Measurements from ENCODE around the gene RMC1.
"Not testable (repeated sequence)": the region's sequence is repeated elsewhere in the genome, so short reads cannot be mapped to it uniquely, and the experiment has no call there.

Gene RMC1

DNA sequence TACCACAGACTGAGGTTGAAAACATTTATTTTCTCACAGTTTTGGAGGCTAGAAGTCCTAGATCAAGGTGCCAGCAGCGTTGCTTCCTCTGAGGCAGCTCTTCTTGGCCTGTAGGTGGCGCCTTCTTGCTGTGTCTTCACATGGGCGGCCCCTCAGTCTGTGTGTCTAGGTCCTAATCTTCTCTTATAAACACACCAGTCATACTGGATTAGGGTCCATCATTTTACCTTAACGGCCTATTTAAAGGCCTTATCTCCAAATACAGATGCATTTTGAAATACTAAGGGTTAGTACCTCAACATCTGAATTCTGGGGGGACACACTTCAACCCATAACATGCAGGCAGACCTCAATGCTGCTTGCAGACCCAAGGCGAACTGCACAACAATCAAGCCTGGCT lies 4.4 kb upstream of the RMC1 start:
- DNase-seq: peak; percentile 53

DNA sequence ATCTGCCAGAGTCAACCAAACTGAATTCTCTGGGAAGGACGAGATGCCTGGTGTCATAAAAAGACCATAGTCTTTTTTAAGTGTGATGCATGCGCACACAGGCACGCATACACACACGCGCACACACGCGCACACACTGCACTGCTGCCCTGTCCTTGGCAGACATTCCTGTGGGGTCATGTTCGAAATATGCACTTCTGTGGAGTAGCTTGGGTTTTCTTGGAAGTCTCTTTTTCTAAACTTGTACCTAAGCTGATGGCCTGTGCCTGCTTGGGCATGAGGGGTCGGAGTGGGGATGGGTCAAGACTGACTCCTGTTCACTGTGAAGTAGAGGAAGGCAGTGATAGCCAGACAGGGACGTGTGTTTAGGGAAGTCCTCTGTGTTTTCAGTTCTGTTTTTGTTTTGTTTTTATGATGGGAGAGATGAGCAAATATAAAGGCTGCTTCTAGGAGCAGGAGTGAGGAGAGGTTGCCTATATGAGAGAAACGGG lies 4.0 kb upstream of the RMC1 start:
- no peak for DNase-seq

DNA sequence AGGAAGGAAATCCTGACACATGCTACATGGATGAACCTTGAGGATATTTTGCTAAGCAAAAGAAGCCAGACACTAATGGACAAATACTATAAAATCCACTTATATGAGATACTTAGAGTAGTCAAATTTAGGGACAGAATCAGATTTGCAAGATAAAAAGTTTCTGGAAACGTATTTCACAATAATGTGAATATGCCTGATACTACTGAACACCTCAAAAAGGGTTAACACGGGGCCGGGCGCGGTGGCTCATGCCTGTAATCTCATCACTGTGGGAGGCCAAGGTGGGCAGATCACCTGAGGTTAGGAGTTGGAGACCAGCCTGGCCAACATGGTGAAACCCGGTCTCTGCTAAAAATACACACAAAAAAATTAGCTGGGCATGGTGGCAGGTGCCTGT lies 1.7 kb upstream of the RMC1 start:
- DNase-seq: no peak

DNA sequence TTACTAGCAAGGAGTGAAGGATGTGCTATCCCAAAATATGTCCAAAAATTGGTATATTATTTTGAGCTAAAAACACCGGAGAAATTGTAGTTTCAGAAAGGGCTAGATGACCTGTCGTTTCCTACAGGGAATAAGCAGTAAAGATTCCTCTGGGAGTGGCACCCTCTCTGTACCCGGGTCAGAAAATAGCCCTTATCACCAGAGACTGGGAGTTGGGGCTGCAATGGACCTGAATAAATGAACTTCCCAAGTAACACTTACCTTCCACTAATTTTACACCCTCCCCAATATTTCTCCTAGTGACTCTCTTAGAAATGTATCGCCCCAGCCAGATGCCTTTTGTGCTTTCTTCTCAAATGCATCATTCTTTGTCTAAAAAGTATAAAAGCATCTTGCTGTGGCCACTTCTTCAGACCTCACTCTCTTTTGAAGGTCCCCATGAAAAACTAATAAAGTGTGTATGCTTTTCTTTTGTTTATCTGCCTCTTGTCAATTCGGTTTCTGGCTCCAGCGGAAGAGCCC lies 734 bp upstream of the RMC1 start:
- no peak for DNase-seq

DNA sequence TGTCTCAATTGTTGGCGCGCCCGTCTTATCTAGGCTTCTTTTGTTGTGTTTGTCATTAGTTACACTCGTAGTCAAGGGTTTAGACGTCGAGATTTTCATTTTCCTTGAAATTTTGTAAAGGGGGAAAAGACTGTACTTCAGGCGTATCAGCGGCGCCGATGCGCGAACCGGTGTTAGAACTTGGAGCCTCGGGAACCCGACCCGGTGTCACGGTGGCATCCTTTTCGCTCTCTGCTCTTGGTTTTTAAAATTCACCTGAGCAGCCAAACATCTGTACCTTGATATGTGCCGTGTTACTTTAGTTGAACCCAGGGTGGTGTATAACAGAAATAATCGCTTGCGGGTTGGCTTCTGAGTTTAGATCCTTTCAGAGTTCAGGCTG lies 643 bp downstream of the RMC1 start:
- no peak for DNase-seq

DNA sequence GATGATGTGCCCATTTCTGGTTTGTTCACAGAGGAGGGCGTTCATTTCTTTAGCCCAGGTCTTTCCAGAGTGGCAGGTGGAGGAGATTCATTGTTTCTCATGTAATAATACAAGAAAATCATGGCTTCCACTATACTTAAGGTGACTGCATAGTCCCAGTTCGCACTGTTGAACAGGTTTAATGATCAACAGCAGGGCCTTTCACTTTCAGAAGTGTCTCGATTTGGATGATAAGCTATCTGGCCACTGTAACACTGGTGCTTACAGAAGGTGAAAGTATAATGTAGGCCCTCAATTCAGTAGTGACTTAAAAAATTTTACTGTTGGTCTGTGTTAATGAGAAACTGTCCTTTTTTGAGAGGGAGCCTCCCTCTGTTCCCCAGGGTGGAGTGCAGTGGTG lies 1.4 kb downstream of the RMC1 start:
- no peak for DNase-seq

DNA sequence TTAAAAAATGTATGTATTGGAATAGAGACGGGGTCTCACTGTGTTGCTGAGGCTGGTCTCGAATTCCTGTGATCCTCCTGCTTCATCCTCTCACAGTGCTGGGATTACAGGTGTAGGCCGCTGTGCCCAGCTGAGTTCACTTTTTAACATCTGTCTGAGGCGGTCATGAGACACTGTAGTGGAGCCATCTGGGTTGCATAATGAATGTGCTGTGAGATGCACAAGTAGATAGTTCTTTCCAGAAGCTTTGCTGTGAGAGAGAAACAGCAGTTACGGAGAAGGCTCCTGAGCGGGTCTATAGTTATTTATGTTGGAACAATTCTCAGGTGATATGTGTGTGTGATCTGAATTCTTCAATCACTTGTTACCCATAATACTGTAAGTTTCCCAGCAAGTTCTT lies 3.1 kb downstream of the RMC1 start:
- no peak for DNase-seq

DNA sequence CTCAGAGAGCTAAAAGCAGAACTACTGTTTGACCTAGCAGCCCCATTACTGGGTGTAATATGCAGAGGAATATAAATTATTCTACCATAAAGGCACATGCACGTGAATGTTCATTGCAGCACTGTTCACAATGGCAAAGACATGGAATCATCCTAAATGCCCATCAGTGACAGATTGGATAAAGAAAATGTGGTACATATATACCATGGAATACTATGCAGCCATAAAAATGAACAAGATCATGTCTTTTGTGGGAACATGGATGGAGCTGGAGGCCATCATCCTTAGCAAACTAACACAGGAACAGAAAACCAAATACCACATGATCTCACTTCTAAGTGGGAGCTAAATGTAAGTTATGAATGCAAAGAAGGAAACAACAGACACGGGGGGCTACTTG lies 7.6 kb downstream of the RMC1 start:
- not testable (repeated sequence) for DNase-seq

DNA sequence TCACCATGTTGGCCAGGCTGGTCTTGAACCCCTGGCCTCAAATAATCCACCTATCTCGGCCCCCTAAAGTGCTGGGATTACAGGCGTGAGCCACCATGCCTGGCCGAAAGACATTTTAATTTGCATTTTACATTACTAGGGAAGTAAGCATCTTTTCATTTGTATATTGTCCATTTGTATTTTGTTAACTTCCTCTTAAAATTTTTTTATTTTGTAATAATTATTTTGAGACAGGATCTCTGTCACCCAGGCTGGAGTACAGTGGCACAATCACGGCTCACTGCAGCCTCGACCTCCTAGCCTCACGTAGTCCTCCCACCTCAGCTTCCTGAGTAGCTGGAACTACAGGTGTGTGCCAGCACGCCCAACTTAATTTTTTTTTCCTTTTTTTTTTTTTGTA lies 8.9 kb downstream of the RMC1 start:
- not testable (repeated sequence) for DNase-seq

DNA sequence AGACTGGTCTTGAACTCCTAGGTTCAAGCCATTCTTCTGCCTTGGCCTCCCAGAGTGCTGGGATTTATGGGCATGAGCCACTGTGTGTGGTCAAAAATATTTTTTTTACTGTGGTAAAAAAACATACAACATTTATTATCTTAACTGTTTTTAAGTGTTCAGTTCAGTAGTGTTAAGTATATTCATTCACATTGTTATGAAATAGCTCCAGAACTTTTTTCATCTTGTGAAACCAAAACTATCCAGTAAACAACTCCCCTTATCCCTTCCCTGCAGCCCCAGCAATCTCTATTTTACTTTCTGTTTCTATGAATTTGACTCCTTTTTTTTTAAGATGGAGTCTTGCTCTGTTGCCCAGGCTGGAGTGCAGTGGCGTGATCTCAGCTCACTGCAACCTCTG lies 9.3 kb downstream of the RMC1 start:
- no peak for DNase-seq

DNA sequence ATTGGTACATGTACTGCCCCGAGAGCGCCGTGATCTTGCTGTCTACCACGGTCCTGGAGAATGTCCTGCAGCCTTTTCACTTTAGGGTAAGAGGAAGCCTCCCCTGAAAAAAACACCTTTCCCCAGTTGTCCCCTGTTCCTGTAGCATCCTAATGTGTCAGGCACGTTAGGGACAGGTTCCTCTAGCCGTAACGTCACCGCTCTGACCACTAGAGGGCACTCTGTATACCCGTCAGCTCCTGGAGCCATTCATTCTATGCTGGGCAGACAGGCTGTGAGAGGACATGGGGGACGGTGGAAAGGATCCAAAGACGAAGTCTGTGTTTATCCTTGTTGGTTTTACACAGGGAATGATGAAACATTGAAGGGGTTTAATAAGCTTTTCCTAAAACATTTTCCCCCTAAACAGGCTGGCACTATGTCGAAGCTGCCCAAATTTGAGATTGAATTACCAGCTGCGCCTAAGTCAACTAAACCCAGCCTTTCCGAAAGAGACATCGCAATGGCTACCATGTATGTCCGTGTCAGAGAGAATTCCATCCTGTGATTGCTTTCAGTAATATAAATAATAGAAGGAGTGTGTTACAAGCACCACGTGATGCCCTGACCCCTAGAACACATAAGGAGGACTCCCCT lies 12.7 kb downstream of the RMC1 start:
- peak; percentile 59 for DNase-seq

DNA sequence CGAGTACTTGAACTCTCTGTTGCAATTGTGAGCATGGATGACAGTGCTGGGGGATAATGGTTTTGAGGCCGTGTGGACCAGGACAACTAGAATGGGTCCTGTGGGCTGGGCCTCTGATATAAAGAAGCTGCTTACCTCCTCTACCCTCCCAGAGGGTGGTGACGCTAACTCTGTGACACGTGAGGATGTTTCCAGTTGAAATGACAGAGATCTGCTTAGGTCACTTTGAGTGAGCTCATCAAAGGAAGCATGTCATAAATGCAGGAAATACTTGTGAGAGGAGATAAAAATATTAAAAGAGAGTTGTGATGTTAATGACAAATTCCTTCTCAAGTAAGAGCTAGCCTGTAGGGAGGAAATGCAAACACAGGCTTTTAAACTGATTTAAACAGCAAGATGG lies 16.4 kb downstream of the RMC1 start:
- no peak for DNase-seq

DNA sequence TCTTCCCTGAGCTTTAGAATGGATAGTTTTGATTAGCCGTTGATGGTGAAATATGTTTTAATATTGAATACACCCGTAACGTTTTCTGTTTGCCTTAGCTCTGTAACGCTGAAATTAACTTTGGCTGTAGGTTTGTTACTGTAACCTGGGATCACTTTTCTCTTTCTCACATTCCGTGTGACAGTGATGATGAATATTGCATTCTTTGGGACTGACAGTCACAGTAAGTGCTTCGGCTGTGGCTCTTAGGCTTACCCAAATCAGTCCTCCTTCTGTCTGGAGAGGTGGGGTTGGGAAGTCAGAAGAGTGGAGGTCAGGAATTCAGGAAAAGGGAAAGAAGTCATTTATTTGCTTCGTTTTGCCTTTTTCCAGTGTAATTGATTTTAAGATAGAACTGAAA lies 18.0 kb downstream of the RMC1 start:
- DNase-seq: no peak

DNA sequence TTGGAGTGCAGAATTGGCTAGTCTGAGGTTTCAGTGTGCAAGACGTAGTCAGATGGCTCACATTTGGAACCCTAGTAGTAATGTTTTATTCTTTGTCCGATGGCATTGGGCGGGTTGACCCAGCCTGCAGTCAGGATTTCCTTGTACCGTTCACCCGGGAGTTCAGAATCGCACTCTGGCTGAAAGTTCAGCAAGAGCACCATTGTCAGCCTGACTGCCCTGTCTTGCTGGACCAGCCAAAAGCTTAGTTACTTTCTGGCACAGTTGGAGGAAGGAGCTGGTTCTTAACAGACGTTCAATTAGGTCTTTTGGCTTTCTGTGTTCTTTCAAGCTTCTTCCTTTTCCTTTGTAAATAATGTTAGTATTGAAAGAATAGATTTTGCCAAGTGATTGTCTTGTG lies 18.6 kb downstream of the RMC1 start:
- no peak for DNase-seq

DNA sequence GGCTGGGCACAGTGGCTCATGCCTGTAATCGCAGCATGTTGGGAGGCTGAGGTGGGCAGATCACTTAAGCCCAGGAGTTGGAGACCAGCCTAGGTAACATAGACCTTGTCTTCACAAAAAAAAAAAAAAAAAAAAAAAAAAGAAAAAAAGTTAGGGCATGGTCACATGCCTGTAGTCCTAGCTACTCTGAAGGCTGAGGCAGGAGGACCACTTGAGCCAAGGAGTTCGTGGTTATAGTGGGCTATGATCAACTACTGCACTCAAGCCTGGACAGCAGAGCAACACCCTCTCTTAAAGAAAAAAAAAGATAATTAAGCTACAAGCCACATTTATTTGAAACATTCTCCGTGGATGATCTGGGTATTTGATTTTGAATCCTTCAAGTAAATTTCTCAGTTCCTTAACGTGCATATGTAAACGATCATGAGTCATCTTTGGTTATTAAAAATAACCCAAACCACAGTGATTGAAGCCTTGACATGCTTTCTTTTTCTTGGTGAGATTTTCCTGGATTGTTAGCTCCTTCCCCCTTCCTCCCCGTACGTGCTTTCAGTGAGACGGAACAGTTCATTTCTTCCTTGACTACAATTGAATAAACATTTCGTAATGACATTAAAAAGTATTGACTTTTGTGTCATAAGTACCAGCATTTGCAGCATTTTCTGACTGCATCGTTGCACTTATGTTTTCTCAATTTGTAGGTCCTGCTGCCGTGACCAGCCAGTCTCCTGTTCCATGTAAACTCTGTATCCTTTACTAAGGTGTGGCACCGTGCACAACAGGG lies 20.3 kb downstream of the RMC1 start:
- DNase-seq: no peak

DNA sequence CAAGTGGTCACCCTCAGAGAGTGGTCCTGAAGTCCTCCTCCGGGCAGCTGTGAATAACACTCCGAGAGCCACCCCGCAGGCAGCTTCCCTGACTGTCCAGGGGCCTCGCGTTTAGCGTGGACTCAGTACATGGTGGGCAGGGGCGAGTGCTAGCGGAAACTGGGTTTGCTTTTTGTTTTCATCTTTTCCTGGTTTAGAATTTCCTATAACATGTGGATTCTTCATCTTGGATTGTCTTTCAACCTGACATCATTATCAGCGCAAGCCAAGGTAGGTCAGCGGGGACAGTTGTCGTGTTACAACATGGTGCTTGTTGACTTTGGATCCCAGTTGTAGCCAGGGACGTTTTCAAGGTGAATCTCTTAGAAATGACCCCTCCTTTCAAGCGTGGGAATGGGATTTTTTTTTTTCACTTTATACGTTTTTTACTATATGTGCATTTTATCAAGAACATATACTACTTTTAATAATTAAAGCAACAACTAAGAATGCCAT lies 20.9 kb downstream of the RMC1 start:
- DNase-seq: no peak

DNA sequence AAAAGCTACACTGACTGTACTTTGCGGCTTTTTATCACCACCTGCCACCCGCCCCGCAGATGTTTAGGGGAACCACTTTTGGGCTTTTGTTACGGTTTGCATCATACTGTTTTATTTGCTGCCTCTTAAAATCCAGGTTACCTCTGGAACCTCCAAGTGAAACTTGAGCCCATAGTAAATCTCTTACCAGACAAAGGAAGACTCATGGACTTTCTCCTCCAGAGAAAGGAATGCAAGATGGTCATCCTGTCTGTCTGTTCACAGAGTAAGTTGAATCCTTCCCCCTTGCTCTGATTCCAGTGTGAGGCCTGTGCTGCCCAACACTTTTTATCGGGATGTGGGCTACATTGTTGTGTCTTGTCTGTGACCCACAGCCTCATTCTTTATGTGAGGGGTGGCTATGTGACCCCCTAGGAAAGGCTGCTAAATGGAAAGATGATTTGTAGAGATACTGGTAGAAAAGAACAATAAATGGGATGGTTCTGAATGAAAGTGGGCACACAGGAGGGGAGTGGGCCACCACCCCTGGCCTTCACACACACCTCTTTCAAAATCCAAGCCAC lies 23.3 kb downstream of the RMC1 start:
- no peak for DNase-seq

DNA sequence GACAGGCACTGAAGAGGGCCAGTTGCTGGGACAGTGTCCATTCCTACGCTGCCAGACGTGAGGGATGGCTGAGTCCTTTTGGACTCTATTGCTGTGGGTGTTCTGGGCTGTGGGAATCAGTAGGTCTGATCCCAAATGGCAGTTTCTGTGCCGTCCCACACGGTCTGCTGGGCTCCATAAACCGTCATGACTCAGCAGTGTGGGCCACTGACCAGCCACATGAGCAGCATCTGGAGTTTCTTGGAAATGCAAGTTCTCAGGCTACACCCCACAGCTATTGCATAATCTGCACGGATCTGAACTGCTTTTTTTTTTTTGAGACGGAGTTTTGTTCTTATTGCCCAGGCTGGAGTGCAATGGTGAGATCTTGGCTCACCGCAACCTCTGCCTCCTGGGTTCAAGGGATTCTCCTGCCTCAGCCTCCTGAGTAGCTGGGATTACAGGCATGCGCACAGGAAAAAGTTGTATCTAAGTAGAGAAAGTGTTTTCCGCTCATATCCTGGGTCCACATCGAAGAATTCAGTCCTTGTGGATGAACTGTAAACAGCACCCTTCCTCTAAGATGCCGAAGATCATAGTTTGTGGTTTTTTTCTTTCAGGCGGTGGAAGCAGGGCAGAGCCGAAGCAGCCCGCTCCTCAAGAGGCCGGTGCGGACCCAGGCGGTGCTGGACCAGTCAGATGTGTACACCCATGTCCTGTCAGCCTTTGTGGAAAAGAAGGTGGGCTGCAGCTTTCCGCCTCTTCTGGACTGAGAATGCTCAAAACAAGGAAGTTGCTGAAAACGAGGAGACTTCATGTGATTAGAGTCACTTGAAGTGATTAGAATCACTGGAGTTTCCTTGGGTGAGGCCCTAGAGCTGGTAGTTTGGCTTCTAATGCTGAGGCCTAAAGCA lies 25.5 kb downstream of the RMC1 start:
- DNase-seq: no peak

DNA sequence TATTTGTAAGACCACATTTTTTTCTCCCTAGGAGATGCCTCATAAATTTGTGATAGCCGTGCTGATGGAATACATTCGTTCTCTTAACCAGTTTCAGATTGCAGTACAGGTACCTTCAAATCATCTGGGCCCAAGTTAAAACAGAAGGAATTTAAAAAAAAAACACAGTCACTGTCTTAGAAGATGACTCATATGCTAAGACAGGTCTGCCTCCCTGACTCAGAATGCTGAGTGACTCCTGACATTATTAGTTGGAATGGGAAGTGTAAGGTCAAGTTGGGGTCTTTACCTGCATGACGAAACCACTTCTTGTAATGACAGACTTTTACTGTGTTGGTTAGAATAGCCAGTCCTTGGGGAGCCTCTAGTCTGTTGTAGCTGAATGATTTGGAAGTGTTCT lies 26.3 kb downstream of the RMC1 start:
- DNase-seq: no peak

DNA sequence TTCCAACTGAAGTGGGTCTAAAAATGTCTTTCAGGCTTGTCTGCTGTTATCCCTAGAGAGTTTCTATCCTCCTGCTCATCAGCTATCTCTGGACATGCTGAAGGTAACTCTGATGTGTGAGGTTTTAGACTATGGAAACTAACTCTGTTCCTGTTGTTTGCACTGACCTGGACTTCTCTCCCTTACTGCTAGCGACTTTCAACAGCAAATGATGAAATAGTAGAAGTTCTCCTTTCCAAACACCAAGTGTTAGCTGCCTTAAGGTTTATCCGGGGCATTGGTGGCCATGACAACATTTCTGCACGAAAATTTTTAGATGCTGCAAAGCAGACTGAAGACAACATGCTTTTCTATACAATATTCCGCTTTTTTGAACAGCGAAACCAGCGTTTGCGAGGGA lies 26.9 kb downstream of the RMC1 start:
- DNase-seq: no peak

DNA sequence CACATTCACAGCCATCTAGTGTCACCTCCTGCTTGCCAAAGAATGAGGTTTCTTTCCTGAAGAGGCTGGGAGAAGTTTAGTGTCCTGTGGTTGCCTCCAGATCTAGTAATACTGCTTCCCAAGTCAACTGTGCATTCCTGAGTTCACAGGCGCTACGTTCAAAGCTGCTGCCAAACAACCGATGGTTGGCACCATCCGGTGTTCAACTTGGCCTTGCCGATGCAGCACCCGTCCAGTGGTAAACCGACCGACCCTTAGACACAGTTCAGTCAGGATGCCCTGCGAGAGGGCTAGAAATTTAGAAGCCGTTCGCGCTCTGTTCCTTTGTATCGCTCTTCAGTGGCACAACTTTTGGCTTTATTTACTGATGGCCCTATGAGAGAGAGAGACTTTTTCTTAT lies 28.6 kb downstream of the RMC1 start:
- DNase-seq: no peak

DNA sequence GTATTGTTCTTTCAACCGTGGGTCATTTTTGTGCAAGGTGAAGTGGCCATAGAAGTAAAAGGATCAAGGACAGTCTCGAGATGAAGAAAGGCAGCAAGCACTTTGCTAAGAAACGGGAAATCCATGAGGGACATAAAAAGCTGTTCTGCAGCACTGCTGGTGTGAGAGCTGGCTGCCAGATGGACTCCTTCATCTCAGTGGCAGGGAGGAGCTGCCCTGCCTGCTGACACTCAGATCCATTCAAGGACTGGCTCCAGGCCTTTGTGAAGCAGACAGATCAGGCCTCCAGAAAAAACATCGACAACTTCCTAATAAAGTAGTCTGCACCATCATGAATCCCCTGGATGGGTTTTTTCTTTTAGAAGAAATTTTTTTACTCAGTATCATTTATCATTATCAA lies 29.5 kb downstream of the RMC1 start:
- DNase-seq: no peak

DNA sequence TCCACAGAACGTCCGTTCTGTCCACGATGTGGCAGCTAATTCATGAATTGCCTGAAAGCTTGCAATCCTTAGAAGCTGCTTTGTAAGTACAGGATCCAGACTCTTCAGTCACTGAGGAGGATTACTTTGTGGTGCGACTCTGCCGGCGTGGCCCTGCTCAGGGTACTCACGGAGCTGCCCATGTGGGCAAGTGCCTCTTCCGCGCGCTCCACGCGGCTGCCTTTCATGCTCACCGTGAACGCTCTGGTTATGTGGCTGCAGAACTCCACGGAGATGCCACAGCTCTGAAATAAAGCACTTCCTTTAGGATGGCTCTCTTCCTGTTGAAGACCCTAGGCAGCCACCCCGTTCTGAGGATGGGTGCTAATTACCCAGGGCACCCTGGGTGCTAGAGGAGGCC lies 31.0 kb downstream of the RMC1 start:
- no peak for DNase-seq
